ENCODE results near the gene FSCN2.
"Not testable (repeated sequence)": the region's sequence is repeated elsewhere in the genome, so short reads cannot be mapped to it uniquely, and the experiment has no call there.

FSCN2 gene

DNA sequence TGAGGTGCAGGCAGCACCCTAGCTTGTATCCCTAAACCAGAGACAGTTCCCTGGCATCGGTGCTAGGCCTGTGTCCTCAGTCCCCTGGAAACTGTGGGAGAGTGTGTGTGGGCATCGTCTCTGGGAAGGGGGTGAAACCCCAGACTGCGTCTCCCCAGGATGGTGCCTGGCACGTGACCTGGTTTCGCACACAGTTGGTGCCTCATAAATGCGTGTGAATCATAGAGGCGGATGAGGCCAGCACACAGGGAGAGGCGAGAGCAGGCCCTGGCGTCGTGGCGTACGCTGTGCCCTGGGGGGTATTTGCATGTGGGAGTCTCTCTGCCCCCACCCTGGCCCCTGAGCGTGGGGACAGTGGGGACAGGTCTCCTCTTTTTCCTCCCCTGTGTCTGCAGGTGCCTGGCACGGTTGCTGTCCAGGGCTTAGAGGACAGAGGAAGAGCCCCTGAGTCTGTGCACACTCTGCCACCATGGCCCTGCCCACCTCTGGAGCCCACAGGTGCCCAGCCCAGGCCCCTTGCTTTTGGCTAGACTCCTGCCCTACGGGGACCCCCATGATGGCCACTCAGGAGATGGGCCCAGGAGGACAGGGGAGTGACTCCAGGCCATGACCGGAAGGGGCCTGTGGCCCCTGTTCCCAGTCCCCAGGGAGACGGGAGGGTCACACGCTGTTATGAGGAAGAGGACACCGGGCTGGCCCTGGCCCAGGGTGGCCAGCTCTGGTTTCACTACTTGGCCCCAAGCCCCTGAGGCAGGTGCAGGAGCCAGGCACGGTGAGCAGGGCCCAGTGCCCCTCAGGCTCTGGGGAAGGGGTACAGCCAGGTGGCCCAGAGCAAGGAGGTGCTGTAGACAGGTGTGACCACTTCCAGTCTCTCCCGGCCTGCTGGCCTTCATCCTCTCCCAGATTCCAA is 1.3 kb upstream of the FSCN2 start:
- DNase-seq (ENCODE audit: low spot score): no peak

DNA sequence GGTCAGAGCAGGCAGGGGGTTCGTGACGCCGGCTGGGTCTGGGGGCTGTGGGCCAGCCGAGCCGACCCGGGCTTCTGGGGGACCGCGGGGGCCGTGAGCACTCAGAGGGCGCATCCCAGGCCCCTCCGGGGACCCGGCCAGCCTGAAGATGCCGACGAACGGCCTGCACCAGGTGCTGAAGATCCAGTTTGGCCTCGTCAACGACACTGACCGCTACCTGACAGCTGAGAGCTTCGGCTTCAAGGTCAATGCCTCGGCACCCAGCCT is 140 bp downstream of the FSCN2 start:
- DNase-seq (ENCODE audit: low spot score): no peak

DNA sequence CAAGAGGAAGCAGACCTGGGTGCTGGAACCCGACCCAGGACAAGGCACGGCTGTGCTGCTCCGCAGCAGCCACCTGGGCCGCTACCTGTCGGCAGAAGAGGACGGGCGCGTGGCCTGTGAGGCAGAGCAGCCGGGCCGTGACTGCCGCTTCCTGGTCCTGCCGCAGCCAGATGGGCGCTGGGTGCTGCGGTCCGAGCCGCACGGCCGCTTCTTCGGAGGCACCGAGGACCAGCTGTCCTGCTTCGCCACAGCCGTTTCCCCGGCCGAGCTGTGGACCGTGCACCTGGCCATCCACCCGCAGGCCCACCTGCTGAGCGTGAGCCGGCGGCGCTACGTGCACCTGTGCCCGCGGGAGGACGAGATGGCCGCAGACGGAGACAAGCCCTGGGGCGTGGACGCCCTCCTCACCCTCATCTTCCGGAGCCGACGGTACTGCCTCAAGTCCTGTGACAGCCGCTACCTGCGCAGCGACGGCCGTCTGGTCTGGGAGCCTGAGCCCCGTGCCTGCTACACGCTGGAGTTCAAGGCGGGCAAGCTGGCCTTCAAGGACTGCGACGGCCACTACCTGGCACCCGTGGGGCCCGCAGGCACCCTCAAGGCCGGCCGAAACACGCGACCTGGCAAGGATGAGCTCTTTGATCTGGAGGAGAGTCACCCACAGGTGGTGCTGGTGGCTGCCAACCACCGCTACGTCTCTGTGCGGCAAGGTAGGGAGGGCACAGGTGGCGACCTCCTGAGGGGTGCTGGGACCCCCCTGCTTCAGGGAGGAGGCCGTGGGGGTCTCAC is 667 bp downstream of the FSCN2 start:
- no peak for DNase-seq (ENCODE audit: low spot score)

DNA sequence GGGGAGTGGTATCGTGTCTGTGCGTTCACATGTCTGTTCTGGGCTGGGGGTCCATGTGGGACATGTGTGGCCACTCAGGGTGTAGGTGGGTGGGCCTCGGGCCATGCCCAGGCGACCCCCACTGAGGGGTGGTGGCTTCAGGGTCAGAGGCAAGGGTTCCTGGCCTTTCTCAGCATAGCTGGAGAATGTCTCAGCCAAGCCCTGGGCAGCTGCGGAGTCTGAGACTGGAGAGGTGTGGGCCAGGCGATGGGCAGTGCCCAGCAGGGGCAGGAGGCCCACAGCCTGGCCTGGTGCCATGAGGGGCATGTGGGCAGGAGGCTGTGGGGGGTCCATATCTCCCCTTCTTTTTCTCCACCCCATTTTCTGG is 1.2 kb downstream of the FSCN2 start:
- no peak for DNase-seq (ENCODE audit: low spot score)

DNA sequence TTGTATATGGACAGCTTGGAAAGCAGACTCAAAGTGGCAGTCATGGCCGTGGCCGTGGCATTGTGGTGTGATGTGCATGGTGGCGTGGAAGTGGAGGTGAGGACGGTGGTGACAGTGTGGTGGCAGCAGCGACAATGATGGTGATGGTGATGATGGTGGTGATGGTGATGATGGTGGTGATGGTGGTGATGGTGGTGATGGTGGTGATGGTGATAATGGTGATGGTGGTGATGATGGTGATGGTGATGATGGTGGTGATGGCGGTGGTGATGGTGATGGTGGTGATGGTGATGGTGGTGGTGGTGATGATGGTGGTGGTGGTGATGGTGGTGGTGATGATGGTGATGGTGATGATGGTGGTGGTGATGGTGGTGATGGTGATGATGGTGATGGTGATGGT is 2.8 kb downstream of the FSCN2 start:
- not testable (repeated sequence) for DNase-seq (ENCODE audit: low spot score)

DNA sequence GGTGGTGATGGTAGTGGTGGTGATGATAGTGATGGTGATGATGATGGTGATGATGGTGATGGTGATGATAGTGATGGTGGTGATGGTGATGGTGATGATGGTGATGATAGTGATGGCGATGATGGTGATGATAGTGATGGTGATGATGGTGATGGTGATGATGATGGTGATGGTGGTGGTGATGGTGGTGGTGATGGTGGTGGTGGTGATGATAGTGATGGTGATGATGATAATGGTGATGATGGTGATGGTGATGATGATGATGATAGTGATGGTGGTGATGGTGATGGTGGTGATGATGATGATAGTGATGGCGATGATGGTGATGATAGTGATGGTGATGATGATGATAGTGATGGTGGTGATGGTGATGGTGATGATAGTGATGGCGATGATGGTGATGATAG is 3.8 kb downstream of the FSCN2 start:
- not testable (repeated sequence) for DNase-seq (ENCODE audit: low spot score)

DNA sequence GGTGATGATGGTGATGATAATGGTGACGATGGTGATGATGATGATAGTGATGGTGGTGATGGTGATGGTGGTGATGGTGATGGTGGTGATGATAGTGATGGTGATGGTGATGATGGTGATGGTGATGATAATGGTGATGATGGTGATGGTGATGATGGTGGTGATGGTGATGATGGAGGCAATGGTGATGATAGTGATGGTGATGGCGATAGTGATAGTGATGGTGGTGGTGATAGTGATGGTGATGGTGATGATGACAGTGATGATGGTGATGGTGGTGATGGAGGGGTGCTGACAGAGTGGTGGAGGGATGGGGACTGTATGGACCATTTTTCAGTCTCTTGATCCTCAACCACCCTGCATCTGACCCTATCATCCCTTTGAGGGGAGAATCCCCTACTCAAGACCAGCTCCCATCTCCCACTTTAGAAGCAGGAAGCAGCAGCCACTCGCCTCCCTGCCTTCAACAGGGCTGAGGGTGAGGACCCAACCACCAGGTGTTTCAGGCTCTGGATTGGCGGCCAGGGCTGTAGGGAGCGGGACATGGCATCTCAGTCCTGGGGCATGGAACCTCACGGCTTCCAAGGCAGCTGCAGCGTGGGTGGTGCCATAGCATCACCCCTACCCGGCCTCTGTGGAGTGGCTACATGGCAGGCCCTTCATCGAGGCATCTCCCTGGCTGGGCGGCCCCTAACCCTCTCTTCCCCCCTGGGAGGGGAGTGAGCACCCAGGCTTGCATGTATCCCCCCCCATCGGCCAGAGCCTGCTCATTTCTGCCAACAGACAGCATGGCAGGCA is 4.5 kb downstream of the FSCN2 start:
- DNase-seq (ENCODE audit: low spot score): no peak

DNA sequence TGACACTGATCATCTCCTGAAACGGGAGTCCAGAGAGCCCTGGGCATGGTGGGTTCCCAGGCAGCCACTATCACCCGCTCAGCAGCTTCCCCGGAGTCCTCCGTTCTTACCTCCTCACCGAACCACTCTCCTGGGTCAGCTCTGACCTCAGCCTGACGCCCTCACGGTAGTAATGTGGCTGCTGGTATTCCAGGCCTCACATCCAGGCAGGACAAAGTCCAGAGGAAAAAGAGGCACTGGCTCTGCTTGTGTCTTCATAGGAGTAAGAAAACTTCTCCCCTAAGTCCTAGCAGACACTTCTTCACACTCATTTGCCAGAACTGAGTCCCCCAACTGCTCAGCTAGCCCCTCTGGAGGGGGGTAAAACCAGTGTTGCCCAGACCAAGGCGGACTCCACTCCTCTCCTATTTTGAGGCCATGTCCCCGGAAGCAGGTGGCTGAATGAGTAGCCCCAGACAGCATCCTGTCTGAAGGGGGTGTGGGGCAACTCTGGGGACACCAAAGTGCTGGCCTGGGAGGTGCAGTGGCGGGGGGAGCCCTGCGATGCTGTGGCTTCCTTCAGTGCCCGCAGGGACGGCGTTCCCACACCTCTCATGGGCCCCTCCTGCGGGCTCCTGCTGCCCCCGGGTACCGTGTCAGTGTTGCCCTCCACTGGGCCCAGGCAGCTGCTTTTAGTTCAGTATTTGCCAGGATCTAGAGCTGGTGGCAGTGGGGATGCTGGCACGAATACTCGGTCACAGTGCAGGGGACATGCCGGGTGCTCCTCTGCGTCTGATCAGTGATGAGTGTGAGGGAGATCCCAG is 5.4 kb downstream of the FSCN2 start:
- no peak for DNase-seq (ENCODE audit: low spot score)

DNA sequence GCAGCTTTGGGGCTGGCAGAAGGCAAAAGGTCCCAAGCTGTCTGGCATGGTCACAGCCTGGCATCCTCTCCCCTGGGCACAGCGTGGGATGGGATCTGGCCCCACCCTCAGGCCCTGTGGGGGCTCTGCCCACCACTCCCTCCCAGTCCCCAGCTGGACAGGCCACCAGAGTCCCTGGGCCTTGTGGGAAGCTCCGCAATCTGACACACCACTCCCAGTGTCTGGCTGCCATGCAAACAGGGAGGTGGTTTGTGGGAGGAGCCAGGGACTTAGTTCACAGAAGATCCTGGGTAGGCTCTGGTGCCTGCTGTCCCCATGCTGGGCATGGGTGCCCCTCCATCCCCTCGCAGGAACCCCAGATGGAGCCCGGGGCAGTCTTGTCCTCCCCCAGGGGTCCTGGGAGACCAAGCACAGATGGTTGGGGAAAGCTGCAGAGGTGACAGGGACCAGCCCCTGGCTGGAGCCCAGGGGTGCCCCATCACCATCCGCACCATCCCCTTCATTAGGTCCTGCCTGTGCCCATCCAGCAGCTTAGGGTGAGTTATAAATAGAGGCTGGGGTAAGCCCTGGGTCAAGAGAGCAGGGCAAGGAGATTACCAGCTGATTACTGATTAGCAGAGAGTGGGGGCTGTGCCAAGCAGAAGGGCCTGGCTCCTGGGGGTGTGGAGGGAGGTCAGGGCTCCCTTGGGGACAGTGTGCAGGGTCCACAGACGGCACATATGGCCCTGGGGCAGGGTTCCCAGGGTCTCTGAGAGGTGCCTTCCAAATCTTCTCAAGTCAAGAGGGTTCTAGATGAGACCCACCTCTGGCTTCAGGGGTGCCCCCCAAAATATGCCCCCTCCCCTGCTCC is 6.2 kb downstream of the FSCN2 start:
- no peak for DNase-seq (ENCODE audit: low spot score)

DNA sequence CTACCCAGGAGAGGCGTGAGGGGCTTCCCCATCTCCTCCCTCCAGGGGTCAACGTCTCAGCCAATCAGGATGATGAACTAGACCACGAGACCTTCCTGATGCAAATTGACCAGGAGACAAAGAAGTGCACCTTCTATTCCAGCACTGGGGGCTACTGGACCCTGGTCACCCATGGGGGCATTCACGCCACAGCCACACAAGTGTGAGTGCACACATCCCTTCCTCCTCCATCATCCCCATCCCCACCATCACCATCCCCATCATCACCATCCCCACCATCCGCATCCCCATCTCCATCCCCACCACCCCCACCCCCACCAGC is 6.8 kb downstream of the FSCN2 start:
- DNase-seq (ENCODE audit: low spot score): no peak

DNA sequence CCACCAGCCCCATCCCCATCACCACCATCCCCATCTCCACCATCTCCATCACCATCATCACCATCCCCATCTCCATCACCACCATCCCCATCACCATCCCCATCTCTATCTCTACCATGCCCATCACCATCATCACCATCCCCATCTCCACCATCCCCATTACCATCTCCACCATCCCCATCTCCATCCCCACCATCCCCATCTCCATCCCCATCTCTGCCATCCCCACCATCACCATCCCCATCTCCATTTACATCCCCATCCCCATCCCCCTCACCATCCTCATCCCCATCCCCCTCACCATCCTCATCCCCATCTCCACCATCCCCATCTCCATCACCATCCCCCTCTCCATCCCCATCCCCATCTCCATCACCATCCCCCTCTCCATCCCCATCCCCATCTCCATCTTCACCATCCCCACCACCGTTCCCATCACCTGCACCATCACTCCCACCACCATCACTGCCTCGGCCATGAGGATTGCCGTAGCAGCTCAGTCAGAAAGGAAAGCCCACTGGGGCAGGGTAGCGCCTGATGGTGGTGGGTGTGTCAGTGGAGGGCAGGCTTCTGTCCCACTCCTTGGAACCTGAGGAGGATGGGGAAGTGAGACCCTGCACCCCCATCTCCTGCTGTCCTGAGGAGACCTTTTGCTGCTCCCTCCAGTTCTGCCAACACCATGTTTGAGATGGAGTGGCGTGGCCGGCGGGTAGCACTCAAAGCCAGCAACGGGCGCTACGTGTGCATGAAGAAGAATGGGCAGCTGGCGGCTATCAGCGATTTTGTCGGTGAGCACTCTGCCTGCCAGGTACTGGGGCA is 7.5 kb downstream of the FSCN2 start:
- DNase-seq (ENCODE audit: low spot score): no peak

DNA sequence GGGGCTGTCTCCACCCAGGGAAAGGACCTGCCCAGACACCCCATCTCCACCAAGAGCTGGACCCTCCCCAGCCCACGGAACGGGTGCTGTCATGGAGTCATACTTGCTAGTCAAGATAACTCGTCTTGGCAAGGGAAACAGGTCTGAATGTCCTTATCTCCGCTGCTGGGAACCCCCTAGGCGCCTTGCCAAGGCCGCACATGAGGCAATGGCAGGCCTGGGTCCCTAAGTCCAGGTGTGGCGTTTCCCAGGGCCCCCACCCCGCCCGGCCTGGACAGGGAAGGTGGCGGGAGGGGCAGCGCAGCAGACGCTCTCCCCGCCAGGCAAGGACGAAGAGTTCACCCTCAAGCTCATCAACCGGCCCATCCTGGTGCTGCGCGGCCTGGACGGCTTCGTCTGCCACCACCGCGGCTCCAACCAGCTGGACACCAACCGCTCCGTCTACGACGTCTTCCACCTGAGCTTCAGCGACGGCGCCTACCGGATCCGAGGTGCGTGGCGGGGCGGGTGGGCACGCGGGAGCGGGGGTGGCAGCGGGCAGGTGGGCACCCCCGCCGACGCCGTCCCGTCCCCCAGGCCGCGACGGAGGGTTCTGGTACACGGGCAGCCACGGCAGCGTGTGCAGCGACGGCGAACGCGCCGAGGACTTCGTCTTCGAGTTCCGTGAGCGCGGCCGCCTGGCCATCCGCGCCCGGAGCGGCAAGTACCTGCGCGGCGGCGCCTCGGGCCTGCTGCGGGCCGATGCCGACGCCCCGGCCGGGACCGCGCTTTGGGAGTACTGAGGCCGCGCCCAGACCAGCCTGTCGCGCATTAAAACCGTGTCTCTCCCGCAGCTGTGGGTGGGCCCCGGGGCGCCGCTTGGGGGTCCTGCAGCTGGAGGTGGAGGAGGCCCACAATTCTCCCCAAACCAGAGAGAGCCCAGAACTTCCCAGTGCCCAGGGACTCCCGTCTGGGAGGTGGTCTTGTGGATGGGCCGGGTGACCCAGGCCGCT is 8.4 kb downstream of the FSCN2 start:
- no peak for DNase-seq (ENCODE audit: low spot score)

DNA sequence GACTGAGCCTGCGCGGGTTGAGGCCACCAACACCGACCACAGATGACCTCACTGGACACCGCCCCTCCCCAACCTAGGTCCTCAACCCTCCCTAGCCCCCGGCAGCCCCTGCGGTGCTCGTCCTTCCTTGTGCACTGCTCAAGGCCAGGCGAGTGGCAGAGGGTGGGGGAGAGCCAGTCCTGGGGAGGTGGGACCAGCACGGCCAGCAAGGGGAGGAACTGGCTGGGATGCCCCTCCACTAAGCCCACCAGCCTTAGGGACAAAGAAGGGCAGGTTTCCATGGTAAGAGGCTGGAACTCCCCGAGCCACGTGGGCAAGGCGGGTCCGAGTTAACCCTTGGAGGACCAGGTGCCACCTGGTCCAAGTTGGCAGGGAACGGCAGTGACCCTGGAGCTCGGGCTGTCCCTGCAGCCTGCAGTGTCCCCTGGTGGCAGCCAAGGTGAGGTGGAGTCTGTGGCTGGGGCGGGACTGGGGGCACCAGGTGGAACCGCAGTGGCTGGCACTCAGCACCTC is 9.2 kb downstream of the FSCN2 start:
- DNase-seq (ENCODE audit: low spot score): no peak

DNA sequence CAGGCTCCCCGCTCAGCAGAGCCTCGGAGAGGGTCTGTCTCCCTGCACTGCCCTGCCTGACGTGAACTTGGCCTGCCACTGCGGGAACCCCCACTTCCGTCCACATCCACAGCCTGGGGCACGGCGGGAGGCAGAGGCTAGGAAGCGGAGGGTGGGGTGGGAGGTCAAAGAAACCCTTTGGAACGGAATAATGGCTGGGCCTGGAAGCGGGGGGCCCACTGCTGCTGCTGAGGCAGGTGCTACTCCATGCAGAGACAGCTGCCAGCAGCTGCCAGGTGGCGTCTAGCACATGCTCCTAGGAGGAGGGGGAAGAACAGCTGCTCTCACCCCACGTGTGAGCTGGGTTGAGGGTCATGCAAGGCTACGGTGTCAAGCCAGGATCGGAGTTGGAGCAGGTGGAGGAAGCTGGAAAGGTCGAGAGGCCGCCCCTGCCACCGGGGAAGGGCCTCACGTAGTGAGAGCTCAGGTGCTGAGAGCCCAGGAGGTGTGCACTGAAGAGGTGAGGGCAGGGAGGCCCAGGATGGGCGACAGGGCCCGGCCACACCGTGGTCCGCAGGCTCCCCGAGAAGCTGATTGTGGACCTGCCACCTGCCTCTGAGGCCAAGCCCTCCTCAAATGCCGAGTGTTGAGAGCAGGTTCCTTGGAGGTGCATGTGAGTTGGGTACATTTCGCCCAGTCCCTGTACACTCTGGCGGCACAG is 9.8 kb downstream of the FSCN2 start:
- DNase-seq (ENCODE audit: low spot score): no peak

DNA sequence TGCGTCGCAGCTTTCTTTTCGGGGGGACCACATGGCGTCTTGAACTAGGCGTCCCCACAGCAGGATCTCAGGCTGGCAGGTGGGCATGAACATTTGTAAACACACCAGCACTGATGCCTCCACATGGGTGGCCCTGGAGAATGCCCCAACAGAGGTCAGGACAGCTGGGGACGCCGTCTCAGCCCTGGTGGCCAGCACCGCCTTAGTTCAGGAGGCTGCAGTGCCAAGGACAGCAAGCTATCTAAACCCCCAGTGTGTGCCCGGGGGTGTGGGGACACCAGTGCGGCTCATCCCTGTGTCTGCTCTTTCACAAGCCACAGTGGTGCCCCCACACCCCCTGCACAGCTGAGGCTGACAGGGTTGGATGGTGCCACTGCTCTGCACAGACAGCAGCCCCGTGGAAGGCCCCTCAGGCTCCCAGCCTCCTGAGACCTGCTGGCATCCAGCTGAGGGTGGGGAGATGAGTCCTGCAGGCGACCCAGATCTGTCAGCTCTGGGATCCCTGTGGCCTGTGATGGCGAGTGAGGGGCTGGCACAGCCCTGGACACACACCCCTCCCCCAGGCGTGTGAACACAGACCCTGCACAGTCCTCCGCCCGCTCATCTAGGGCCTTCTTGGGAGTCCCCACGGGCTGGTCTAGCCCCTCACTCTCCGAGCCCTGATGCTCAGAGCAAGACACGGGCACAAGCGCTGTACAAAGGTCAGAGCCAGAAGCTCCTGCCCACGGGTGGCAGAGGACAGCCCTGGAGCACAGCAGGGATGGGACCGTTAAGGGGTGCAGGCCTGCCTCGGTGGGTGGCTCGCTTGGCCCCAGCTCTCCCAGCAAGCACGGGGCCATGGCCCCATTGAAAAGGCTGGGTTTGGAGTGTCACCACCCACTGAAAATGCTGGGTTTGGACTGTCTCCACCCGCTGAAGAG is 10.7 kb downstream of the FSCN2 start:
- DNase-seq (ENCODE audit: low spot score): no peak

DNA sequence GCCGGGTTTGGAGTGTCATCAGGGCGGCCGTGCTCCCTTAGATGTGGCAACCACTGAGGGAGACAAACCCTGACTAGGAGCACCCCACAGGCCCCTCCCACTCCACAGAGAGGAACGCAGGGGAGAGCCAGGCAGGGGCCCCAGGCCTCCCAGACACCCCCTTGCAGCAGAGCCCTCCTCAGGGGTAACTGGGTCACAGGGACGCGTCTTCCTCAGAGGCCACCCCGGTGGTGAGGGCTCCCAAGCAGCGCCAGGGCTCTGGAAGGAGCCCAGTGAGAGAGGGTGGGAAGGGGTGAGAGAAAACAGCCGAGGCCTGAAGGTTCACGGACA is 11.4 kb downstream of the FSCN2 start:
- no peak for DNase-seq (ENCODE audit: low spot score)

DNA sequence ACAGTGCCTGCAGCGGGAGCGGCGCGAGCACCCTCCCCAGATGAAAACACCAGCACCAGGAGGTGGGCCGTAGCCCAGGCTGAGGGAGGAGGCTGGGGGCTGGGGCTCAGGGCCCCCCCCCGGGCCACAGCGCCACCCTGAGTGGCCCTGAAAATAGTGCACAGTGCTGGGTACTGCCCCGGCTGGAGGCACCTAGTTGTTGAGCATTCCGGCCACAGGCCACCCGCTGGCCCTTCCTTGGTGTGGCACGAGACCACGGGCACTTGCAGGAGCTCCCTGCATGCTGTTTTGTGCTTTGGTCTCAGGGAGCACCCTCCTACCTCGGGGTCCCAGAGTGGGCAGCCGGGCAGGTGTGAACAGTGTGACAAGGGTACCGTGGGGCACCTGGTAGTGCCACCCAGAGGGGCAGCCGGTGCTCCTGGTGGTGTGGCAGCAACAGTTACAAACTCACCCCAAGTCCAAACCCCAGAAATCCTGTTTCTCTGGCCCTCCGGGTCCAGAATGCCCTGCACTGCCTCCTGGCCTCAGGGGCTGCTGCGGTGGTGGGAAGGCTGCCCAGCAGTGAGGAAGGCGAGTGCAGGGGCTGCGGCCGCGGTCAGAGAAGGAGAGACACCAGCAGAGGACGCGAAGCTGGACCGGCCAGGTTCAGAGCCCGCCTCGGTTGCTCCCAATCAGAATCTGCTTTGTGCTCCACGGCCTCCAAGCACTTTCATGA is 11.9 kb downstream of the FSCN2 start:
- DNase-seq (ENCODE audit: low spot score): no peak

All from ecto neural progenitor cell (in vitro differentiated cells).